IMR-90 (cell line): Measurements from ENCODE around the gene C19orf73. TPM values are rescaled to one million over a fixed set of nuclear protein-coding genes. Genes with fewer than 3 reads are reported as not detected.
A peak's percentile ranks its signal among the peaks of the same experiment; 100 is the strongest.

ENCODE experiments used
- ATAC-seq: fragments of 200-7000 bp; cut with Tn5 transposase; 2 replicates; pipeline ENCODE4 v1.9.1; 2020; ENCODE audit warnings: low read depth, mild to moderate bottlenecking, moderate library complexity
- BruUV-seq: library from RNA; stranded (reverse); fragments of 400-500 nt; replicated peaks from 2 replicates; lab custom pipeline; 2021; lab: Mats Ljungman, UMichigan
- CTCF ChIA-PET: fragments of 300-600 bp; formaldehyde crosslinking; extraction: SDS; loops from one replicate; lab custom pipeline; 2021; ENCODE audit warnings: antibody characterized with exemption; lab: Yijun Ruan, JAX
- POLR2A ChIA-PET: fragments of 300-600 bp; sonication (Branson Sonifier 250); formaldehyde crosslinking; loops from one replicate; lab custom pipeline; 2022; ENCODE audit warnings: antibody characterized with exemption; ENCODE audit not compliant: unreplicated experiment; lab: Charles Lee
- DNase-seq: peaks from one replicate; pipeline ENCODE4 v3.0.0; 2013
- H2AFZ ChIP-seq: replicated peaks from 2 replicates; pipeline ENCODE3; 2013; ENCODE audit warnings: low read length, mild to moderate bottlenecking; ENCODE audit not compliant: poor library complexity
- H2AK5ac ChIP-seq: 2 replicates; pipeline ENCODE4 v1.6.1; 2013; ENCODE audit warnings: low read depth, low read length, inconsistent platforms
- H2AK9ac ChIP-seq: replicated peaks from 2 replicates; pipeline ENCODE3; 2013; ENCODE audit warnings: mild to moderate bottlenecking, low read depth, low read length, moderate library complexity; ENCODE audit not compliant: poor library complexity
- H2BK120ac ChIP-seq: 2 replicates; pipeline ENCODE4 v1.6.1; 2013; ENCODE audit warnings: low read depth, low read length, inconsistent platforms
- H2BK15ac ChIP-seq: 3 replicates; pipeline ENCODE4 v1.6.1; 2013; ENCODE audit warnings: low read depth, low read length, inconsistent platforms
- H2BK20ac ChIP-seq: 2 replicates; pipeline ENCODE4 v1.6.1; 2013; ENCODE audit warnings: low read depth, mild to moderate bottlenecking, inconsistent platforms, low read length, moderate library complexity
- H2BK5ac ChIP-seq: 2 replicates; pipeline ENCODE4 v1.6.1; 2013; ENCODE audit warnings: mild to moderate bottlenecking, low read depth, low read length, inconsistent platforms; ENCODE audit not compliant: poor library complexity, severe bottlenecking
- H3K14ac ChIP-seq: replicated peaks from 2 replicates; pipeline ENCODE4 v1.6.1; 2013; ENCODE audit warnings: low read depth, low read length, inconsistent platforms
- H3K18ac ChIP-seq: 2 replicates; pipeline ENCODE4 v1.6.1; 2013; ENCODE audit warnings: low read depth, low read length, control low read depth
- H3K23ac ChIP-seq: 2 replicates; pipeline ENCODE4 v1.6.1; 2013; ENCODE audit warnings: low read depth, low read length, inconsistent platforms
- H3K27ac ChIP-seq: 2 replicates; pipeline ENCODE4 v1.5.1; 2013; ENCODE audit warnings: mild to moderate bottlenecking, control low read depth, low read length; ENCODE audit not compliant: insufficient read depth
- H3K27me3 ChIP-seq: 2 replicates; pipeline ENCODE4 v1.6.1; 2013; ENCODE audit warnings: low read length; ENCODE audit not compliant: control insufficient read depth, insufficient read depth
- H3K36me3 ChIP-seq: 2 replicates; pipeline ENCODE4 v1.6.1; 2013; ENCODE audit warnings: low read length, mixed read lengths; ENCODE audit not compliant: control insufficient read depth, insufficient read depth
- H3K4ac ChIP-seq: 2 replicates; pipeline ENCODE4 v1.6.1; 2013; ENCODE audit warnings: low read depth, low read length, inconsistent platforms
- H3K4me1 ChIP-seq: 2 replicates; pipeline ENCODE4 v1.6.1; 2013; ENCODE audit warnings: low read length, mixed read lengths; ENCODE audit not compliant: control insufficient read depth, insufficient read depth
- H3K4me2 ChIP-seq: 2 replicates; pipeline ENCODE4 v1.6.1; 2013; ENCODE audit warnings: low read depth, mild to moderate bottlenecking, control low read depth, low read length, moderate library complexity
- H3K4me3 ChIP-seq: 2 replicates; pipeline ENCODE4 v1.5.1; 2013; ENCODE audit warnings: low read depth, mild to moderate bottlenecking, control low read depth, low read length, moderate library complexity; ENCODE audit not compliant: insufficient read depth
- H3K56ac ChIP-seq: 2 replicates; pipeline ENCODE4 v1.6.1; 2013; ENCODE audit warnings: low read length, inconsistent platforms; ENCODE audit not compliant: insufficient read depth; ENCODE audit errors: extremely low read depth
- H3K79me1 ChIP-seq, 2 experiments: 2 replicates each; pipeline ENCODE4 v1.6.1; 2013; ENCODE audit warnings: low read length in 2 of 2, inconsistent platforms in 1 of 2, low read depth in 1 of 2
- H3K9ac ChIP-seq: 2 replicates; pipeline ENCODE4 v1.6.1; 2013; ENCODE audit warnings: low read depth, low read length, control low read depth
- H3K9me1 ChIP-seq: 2 replicates; pipeline ENCODE4 v1.6.1; 2013; ENCODE audit warnings: low read length, inconsistent platforms; ENCODE audit not compliant: insufficient read depth
- H3K9me3 ChIP-seq: 2 replicates; pipeline ENCODE4 v1.6.1; 2013; ENCODE audit warnings: low read length; ENCODE audit not compliant: control insufficient read depth, insufficient read depth
- H4K20me1 ChIP-seq: 2 replicates; pipeline ENCODE4 v1.6.1; 2013; ENCODE audit warnings: low read length, inconsistent platforms; ENCODE audit not compliant: insufficient read depth
- H4K5ac ChIP-seq: 2 replicates; pipeline ENCODE4 v1.6.1; 2013; ENCODE audit warnings: mild to moderate bottlenecking, low read depth, low read length, control low read depth
- H4K8ac ChIP-seq, 2 experiments: 2 replicates each; pipeline ENCODE4 v1.6.1; 2013; ENCODE audit warnings: low read depth in 2 of 2, low read length in 2 of 2, control low read depth in 1 of 2, inconsistent platforms in 1 of 2
- H4K91ac ChIP-seq: 2 replicates; pipeline ENCODE4 v1.6.1; 2013; ENCODE audit warnings: low read depth, low read length, inconsistent platforms; ENCODE audit not compliant: insufficient read depth
- CEBPB ChIP-seq: IDR thresholded peaks from 2 replicates; pipeline ENCODE4 v1.6.1; 2012; ENCODE audit warnings: low read depth, low read length, improper control_type of control experiment
- CTCF ChIP-seq: conservative IDR thresholded peaks from 2 replicates; pipeline ENCODE4 v1.5.1; 2012; ENCODE audit warnings: mild to moderate bottlenecking, low read depth, low read length, improper control_type of control experiment
- ELK1 ChIP-seq: fragments of 150-350 bp; IDR thresholded peaks from 2 replicates; pipeline ENCODE4 v1.6.1; 2016; ENCODE audit warnings: low read depth, mild to moderate bottlenecking, low read length, moderate library complexity, borderline replicate concordance
- FOS ChIP-seq: fragments of 150-350 bp; IDR thresholded peaks from 2 replicates; pipeline ENCODE4 v1.6.1; 2016; ENCODE audit warnings: low read depth, low read length
- MAZ ChIP-seq: IDR thresholded peaks from 2 replicates; pipeline ENCODE4 v1.6.1; 2012; ENCODE audit warnings: low read depth, mild to moderate bottlenecking, low read length, improper control_type of control experiment, moderate library complexity, borderline replicate concordance
- POLR2A ChIP-seq: IDR thresholded peaks from 2 replicates; pipeline ENCODE4 v1.6.1; 2012; ENCODE audit warnings: mild to moderate bottlenecking, low read depth, low read length
- RAD21 ChIP-seq: IDR thresholded peaks from 2 replicates; pipeline ENCODE4 v1.6.1; 2012; ENCODE audit warnings: low read length, improper control_type of control experiment
- RCOR1 ChIP-seq: IDR thresholded peaks from 2 replicates; pipeline ENCODE4 v1.6.1; 2012; ENCODE audit warnings: mild to moderate bottlenecking, low read length, improper control_type of control experiment; ENCODE audit not compliant: insufficient replicate concordance
- SMC3 ChIP-seq: fragments of 150-350 bp; IDR thresholded peaks from 2 replicates; pipeline ENCODE4 v1.6.1; 2016; ENCODE audit warnings: low read depth, mild to moderate bottlenecking, antibody characterized with exemption, low read length, moderate library complexity
- USF2 ChIP-seq: fragments of 150-350 bp; IDR thresholded peaks from 2 replicates; pipeline ENCODE4 v1.6.1; 2017; ENCODE audit warnings: mild to moderate bottlenecking, antibody characterized with exemption, low read length, low read depth
- WGBS, 2 experiments: methylation state at CpG; one replicate each; pipeline versions ENCODE4 v1.1.5 to v1.1.7; 2013; ENCODE audit warnings: missing lambda C conversion rate in 2 of 2; ENCODE audit not compliant: insufficient read length in 1 of 2; ENCODE audit errors: extremely low coverage in 2 of 2; 5-methylcytosine and 5-hydroxymethylcytosine counted together
- dilution Hi-C: fragments of 300-500 bp; cut with HindIII; formaldehyde crosslinking; loops from one replicate; pipeline ENCODE4 v1.14.3; 2018; ENCODE audit warnings: low sequenced_read_pairs; ENCODE audit not compliant: unreplicated experiment
- in situ Hi-C: fragments of 300-500 bp; cut with MboI; formaldehyde crosslinking; loops from 3 replicates; pipeline ENCODE4 v1.14.3; 2019; ENCODE audit warnings: low sequenced_read_pairs, inconsistent platforms, mixed read lengths
- intact Hi-C: fragments of 100-400 bp; cut with micrococcal nuclease; formaldehyde crosslinking; loops from 2 replicates; pipeline ENCODE4 v1.10.0; 2022
- polyA plus RNA-seq, 3 experiments: library from polyadenylated mRNA; depleted of rRNA; stranded (reverse); fragments of >200 nt; gene quantifications; 2 replicates each; pipeline ENCODE4 v1.2.3, GENCODE V29; 2012; ENCODE audit warnings: low replicate concordance in 1 of 3
- total RNA-seq: library from RNA; depleted of rRNA; stranded (reverse); fragments of >200 nt; gene quantifications from 2 replicates; pipeline ENCODE4 v1.2.3, GENCODE V29; 2012

Gene C19orf73
- total and polyA plus RNA-seq, 2 of the 4 experiments (the other 2 are of a cell fraction), result 1.2 TPM; not detected in 1

GRCh38 chr19:49073514-49074378 is 45.2 kb downstream of the C19orf73 start:
- in situ Hi-C loops, result no loop called here
- H3K27me3 ChIP-seq, result peaks cover 36% of the 10 kb centered on the region
- no peak overlapping the region for H3K18ac ChIP-seq
- ChIA-PET POLR2A (no interaction called here), CTCF (interaction anchor here (0.8 to 1.8 kb wide), 6 partner anchors 9 to 80 kb away, joined by 3 to 7 read pairs (median 4); partner anchors contain the start of genes GYS1, NTF4 and RUVBL2)
- H2BK5ac ChIP-seq, result no peak overlapping the region
- TF ChIP-seq RCOR1 (no peak), FOS (no peak), USF2 (no peak), MAZ (no peak), CEBPB (no peak), CTCF (peak; percentile 15; the same call in 1 of the 2 replicates), RAD21 (peak; percentile 35), SMC3 (0 out of 2 replicates have a peak, but pooled peaks have one; percentile 12), ELK1 (no peak), POLR2A (no peak)
- no peak overlapping the region for H2AFZ ChIP-seq
- no peaks in the 10 kb centered on the region for H4K20me1 ChIP-seq
- no peak overlapping the region for H3K14ac ChIP-seq
- 77% methylated on average over 10 of the region's 23 CpGs; no CpG with 5 or more reads in 1 of the 2 experiments for WGBS, 2 experiments
- H3K4me1 ChIP-seq, result no peaks in the 10 kb centered on the region
- no peaks in the 10 kb centered on the region for H3K79me1 ChIP-seq
- ATAC-seq (peak; percentile 35; the same call in 1 of the 2 replicates), DNase-seq (no peak)
- dilution Hi-C loops, result no loop called here
- no peak overlapping the region for H2BK120ac ChIP-seq
- H2BK20ac ChIP-seq, result no peak overlapping the region
- no peak overlapping the region for H3K23ac ChIP-seq
- no peak overlapping the region for H2AK5ac ChIP-seq
- H3K27ac ChIP-seq, result no peak overlapping the region
- no peak overlapping the region for H2BK15ac ChIP-seq
- BruUV-seq, result no TSS peak
- H4K5ac ChIP-seq, result no peak overlapping the region
- no peak overlapping the region for H3K56ac ChIP-seq
- no peak overlapping the region for H2AK9ac ChIP-seq
- no peaks in the 10 kb centered on the region for H3K36me3 ChIP-seq
- no peak overlapping the region for H3K9ac ChIP-seq
- H4K8ac ChIP-seq, result no peak overlapping the region
- intact Hi-C loops, result loop anchor here (5.0 kb wide), 1 partner anchor 81 kb away; the partner anchor contains the start of genes GYS1 and RUVBL2
- H3K9me1 ChIP-seq, result no peaks in the 10 kb centered on the region
- H3K4me2 ChIP-seq, result no peak overlapping the region
- no peak overlapping the region for H3K4me3 ChIP-seq
- H4K91ac ChIP-seq, result no peak overlapping the region
- peaks cover 18% of the 10 kb centered on the region for H3K9me3 ChIP-seq
- H3K4ac ChIP-seq, result no peak overlapping the region
